ENCODE results near the gene FOXG1.

Gene FOXG1

GRCh38 chr14:28744126-28744525 lies 22.5 kb upstream of the FOXG1 start:
- H3K79me2 ChIP-seq (ENCODE audit: control insufficient read depth, insufficient read depth, low read length, poor library complexity) = no peaks in the 10 kb centered on the region
- no peak overlapping the region for H3K9ac ChIP-seq (ENCODE audit: low read length)
- no peaks in the 10 kb centered on the region for H3K79me1 ChIP-seq (ENCODE audit: low read length)
- H3K4me1 ChIP-seq (ENCODE audit: control insufficient read depth in 1 of 2, insufficient read depth in 2 of 2, low read length in 2 of 2) = no peaks in the 10 kb centered on the region
- no peak for DNase-seq
- H3K9me3 ChIP-seq (ENCODE audit: insufficient read depth, low read depth, low read length) = no peaks in the 10 kb centered on the region
- no peak overlapping the region for H3K18ac ChIP-seq (ENCODE audit: low read length)
- H3K36me3 ChIP-seq (ENCODE audit: control insufficient read depth in 1 of 2, insufficient read depth in 2 of 2, low read length in 2 of 2) = no peaks in the 10 kb centered on the region
- no peak overlapping the region for H3K4me3 ChIP-seq (ENCODE audit: low read depth, low read length)
- no peak overlapping the region for H3K4me2 ChIP-seq (ENCODE audit: low read length)
- H3K4ac ChIP-seq (ENCODE audit: low read depth, low read length) = no peak overlapping the region
- no peaks in the 10 kb centered on the region for H3K27me3 ChIP-seq (ENCODE audit: insufficient read depth, low read length)
- no peak overlapping the region for H2AK5ac ChIP-seq (ENCODE audit: low read length)
- H3K27ac ChIP-seq (ENCODE audit: low read depth, low read length) = no peak overlapping the region
- no peak overlapping the region for H4K91ac ChIP-seq (ENCODE audit: low read depth, low read length)
- H4K12ac ChIP-seq (ENCODE audit: low read depth, low read length) = no peak overlapping the region
- no peak overlapping the region for H2BK12ac ChIP-seq (ENCODE audit: low read length)
- no peak overlapping the region for H2BK5ac ChIP-seq (ENCODE audit: low read depth, low read length, poor library complexity)
- H2BK120ac ChIP-seq (ENCODE audit: insufficient read depth, low read length, poor library complexity) = no peak overlapping the region
- H3K14ac ChIP-seq (ENCODE audit: low read length) = no peak overlapping the region
- no peak overlapping the region for H2AFZ ChIP-seq (ENCODE audit: insufficient read depth, low read length, poor library complexity)
- H4K8ac ChIP-seq (ENCODE audit: low read depth, low read length) = no peak overlapping the region
- no peak overlapping the region for H3K23ac ChIP-seq (ENCODE audit: low read length)

GRCh38 chr14:28745176-28745575 lies 21.4 kb upstream of the FOXG1 start:
- Histone ChIP-seq H3K14ac (ENCODE audit: low read length) (no peak overlapping the region), H3K4me1 (ENCODE audit: control insufficient read depth in 1 of 2, insufficient read depth in 2 of 2, low read length in 2 of 2) (no peaks in the 10 kb centered on the region), H3K4me3 (ENCODE audit: low read depth, low read length) (no peak overlapping the region), H3K4ac (ENCODE audit: low read depth, low read length) (no peak overlapping the region), H2AFZ (ENCODE audit: insufficient read depth, low read length, poor library complexity) (no peak overlapping the region), H3K79me2 (ENCODE audit: control insufficient read depth, insufficient read depth, low read length, poor library complexity) (no peaks in the 10 kb centered on the region), H3K36me3 (ENCODE audit: control insufficient read depth in 1 of 2, insufficient read depth in 2 of 2, low read length in 2 of 2) (no peaks in the 10 kb centered on the region), H2BK12ac (ENCODE audit: low read length) (no peak overlapping the region), H2BK5ac (ENCODE audit: low read depth, low read length, poor library complexity) (no peak overlapping the region), H3K18ac (ENCODE audit: low read length) (no peak overlapping the region), H3K27ac (ENCODE audit: low read depth, low read length) (no peak overlapping the region), H2AK5ac (ENCODE audit: low read length) (no peak overlapping the region), H2BK120ac (ENCODE audit: insufficient read depth, low read length, poor library complexity) (no peak overlapping the region), H3K27me3 (ENCODE audit: insufficient read depth, low read length) (no peaks in the 10 kb centered on the region), H3K9ac (ENCODE audit: low read length) (no peak overlapping the region), H4K91ac (ENCODE audit: low read depth, low read length) (no peak overlapping the region), H4K8ac (ENCODE audit: low read depth, low read length) (no peak overlapping the region), H3K4me2 (ENCODE audit: low read length) (no peak overlapping the region), H3K23ac (ENCODE audit: low read length) (no peak overlapping the region), H3K9me3 (ENCODE audit: insufficient read depth, low read depth, low read length) (no peaks in the 10 kb centered on the region), H3K79me1 (ENCODE audit: low read length) (no peaks in the 10 kb centered on the region), H4K12ac (ENCODE audit: low read depth, low read length) (no peak overlapping the region)
- WGBS (ENCODE audit: extremely low coverage, insufficient coverage, insufficient read length) = no CpG with 5 or more reads among the region's 1 CpG
- no peak for DNase-seq

- Histone ChIP-seq H3K4ac (ENCODE audit: low read depth, low read length) (no peak overlapping the region), H2BK5ac (ENCODE audit: low read depth, low read length, poor library complexity) (no peak overlapping the region), H3K36me3 (ENCODE audit: control insufficient read depth in 1 of 2, insufficient read depth in 2 of 2, low read length in 2 of 2) (no peaks in the 10 kb centered on the region), H3K79me2 (ENCODE audit: control insufficient read depth, insufficient read depth, low read length, poor library complexity) (no peaks in the 10 kb centered on the region), H3K9ac (ENCODE audit: low read length) (no peak overlapping the region), H3K18ac (ENCODE audit: low read length) (no peak overlapping the region), H3K4me3 (ENCODE audit: low read depth, low read length) (no peak overlapping the region), H2BK12ac (ENCODE audit: low read length) (no peak overlapping the region), H3K23ac (ENCODE audit: low read length) (no peak overlapping the region), H3K14ac (ENCODE audit: low read length) (no peak overlapping the region), H3K4me2 (ENCODE audit: low read length) (no peak overlapping the region), H3K9me3 (ENCODE audit: insufficient read depth, low read depth, low read length) (no peaks in the 10 kb centered on the region), H4K8ac (ENCODE audit: low read depth, low read length) (no peak overlapping the region), H2AFZ (ENCODE audit: insufficient read depth, low read length, poor library complexity) (no peak overlapping the region), H4K12ac (ENCODE audit: low read depth, low read length) (no peak overlapping the region), H3K4me1 (ENCODE audit: control insufficient read depth in 1 of 2, insufficient read depth in 2 of 2, low read length in 2 of 2) (no peaks in the 10 kb centered on the region), H2AK5ac (ENCODE audit: low read length) (no peak overlapping the region), H3K27ac (ENCODE audit: low read depth, low read length) (no peak overlapping the region), H3K79me1 (ENCODE audit: low read length) (no peaks in the 10 kb centered on the region), H4K91ac (ENCODE audit: low read depth, low read length) (no peak overlapping the region), H3K27me3 (ENCODE audit: insufficient read depth, low read length) (no peaks in the 10 kb centered on the region), H2BK120ac (ENCODE audit: insufficient read depth, low read length, poor library complexity) (no peak overlapping the region)
- DNase-seq = no peak
- no CpG with 5 or more reads among the region's 1 CpG for WGBS (ENCODE audit: extremely low coverage, insufficient coverage, insufficient read length)
Observed at GRCh38 chr14:28746247-28746646, 20.3 kb upstream of the FOXG1 start.

GRCh38 chr14:28751467-28752058 lies 15.0 kb upstream of the FOXG1 start:
- Histone ChIP-seq H3K18ac (ENCODE audit: low read length) (no peak overlapping the region), H3K9ac (ENCODE audit: low read length) (no peak overlapping the region), H3K27me3 (ENCODE audit: insufficient read depth, low read length) (peaks cover 20% of the 10 kb centered on the region), H3K9me3 (ENCODE audit: insufficient read depth, low read depth, low read length) (no peaks in the 10 kb centered on the region), H2AK5ac (ENCODE audit: low read length) (no peak overlapping the region), H4K91ac (ENCODE audit: low read depth, low read length) (no peak overlapping the region), H3K79me1 (ENCODE audit: low read length) (no peaks in the 10 kb centered on the region), H2BK5ac (ENCODE audit: low read depth, low read length, poor library complexity) (no peak overlapping the region), H3K4me3 (ENCODE audit: low read depth, low read length) (no peak overlapping the region), H3K4ac (ENCODE audit: low read depth, low read length) (no peak overlapping the region), H3K79me2 (ENCODE audit: control insufficient read depth, insufficient read depth, low read length, poor library complexity) (no peaks in the 10 kb centered on the region), H2BK12ac (ENCODE audit: low read length) (no peak overlapping the region), H3K23ac (ENCODE audit: low read length) (no peak overlapping the region), H3K4me2 (ENCODE audit: low read length) (no peak overlapping the region), H2BK120ac (ENCODE audit: insufficient read depth, low read length, poor library complexity) (no peak overlapping the region), H3K27ac (ENCODE audit: low read depth, low read length) (no peak overlapping the region), H3K14ac (ENCODE audit: low read length) (no peak overlapping the region), H4K8ac (ENCODE audit: low read depth, low read length) (no peak overlapping the region), H3K4me1 (ENCODE audit: control insufficient read depth in 1 of 2, insufficient read depth in 2 of 2, low read length in 2 of 2) (no peaks in the 10 kb centered on the region), H3K36me3 (ENCODE audit: control insufficient read depth in 1 of 2, insufficient read depth in 2 of 2, low read length in 2 of 2) (no peaks in the 10 kb centered on the region), H2AFZ (ENCODE audit: insufficient read depth, low read length, poor library complexity) (no peak overlapping the region), H4K12ac (ENCODE audit: low read depth, low read length) (no peak overlapping the region)
- peak; percentile 44 to 80 for DNase-seq
- WGBS (ENCODE audit: extremely low coverage, insufficient coverage, insufficient read length) = no CpG with 5 or more reads among the region's 5 CpGs

Measured in trophoblast cell (in vitro differentiated cells and primary cell).